GM23248 (cell line): ENCODE results near the gene MTURN. TPM values are rescaled to one million over a fixed set of nuclear protein-coding genes. Genes with fewer than 3 reads are reported as not detected.

Experiments
- DNase-seq: peaks from one replicate; pipeline ENCODE4 v3.0.0-alpha.2; 2015
- H2AFZ ChIP-seq: fragments of 200-600 bp; sonication (generic); 2 replicates; pipeline ENCODE4 v1.6.1; 2016; ENCODE audit warnings: antibody characterized with exemption
- H3F3A ChIP-seq: fragments of 200-600 bp; sonication (generic); 2 replicates; pipeline ENCODE4 v1.6.1; 2016; ENCODE audit warnings: mild to moderate bottlenecking, antibody characterized with exemption, mixed run types; ENCODE audit not compliant: insufficient read depth
- H3K27ac ChIP-seq: fragments of 200-600 bp; sonication (generic); 2 replicates; pipeline ENCODE4 v1.5.1; 2016; ENCODE audit warnings: mild to moderate bottlenecking
- H3K27me3 ChIP-seq: fragments of 200-600 bp; sonication (generic); replicated peaks from 2 replicates; pipeline ENCODE4 v1.6.1; 2016; ENCODE audit warnings: mild to moderate bottlenecking; ENCODE audit not compliant: insufficient read depth
- H3K36me3 ChIP-seq: fragments of 200-600 bp; sonication (generic); 2 replicates; pipeline ENCODE4 v1.6.1; 2016; ENCODE audit warnings: low read depth, mild to moderate bottlenecking
- H3K4me1 ChIP-seq: fragments of 200-600 bp; sonication (generic); 2 replicates; pipeline ENCODE4 v1.6.1; 2016; ENCODE audit warnings: mild to moderate bottlenecking; ENCODE audit not compliant: insufficient read depth
- H3K4me2 ChIP-seq: fragments of 200-600 bp; sonication (generic); one replicate; pipeline ENCODE4 v1.6.1; 2016; ENCODE audit warnings: mild to moderate bottlenecking; ENCODE audit not compliant: unreplicated experiment
- H3K4me3 ChIP-seq: fragments of 200-600 bp; sonication (generic); 2 replicates; pipeline ENCODE4 v1.5.1; 2016; ENCODE audit warnings: mild to moderate bottlenecking
- H3K79me2 ChIP-seq: fragments of 200-600 bp; sonication (generic); 2 replicates; pipeline ENCODE4 v1.6.1; 2016; ENCODE audit warnings: mild to moderate bottlenecking; ENCODE audit not compliant: insufficient read depth
- H3K9ac ChIP-seq: fragments of 200-600 bp; sonication (generic); 2 replicates; pipeline ENCODE4 v1.6.1; 2016; ENCODE audit warnings: mild to moderate bottlenecking
- H3K9me2 ChIP-seq: fragments of 200-600 bp; sonication (generic); 2 replicates; pipeline ENCODE4 v1.6.1; 2016; ENCODE audit warnings: mixed run types, mild to moderate bottlenecking, moderate library complexity; ENCODE audit not compliant: insufficient read depth
- H3K9me3 ChIP-seq: fragments of 200-600 bp; sonication (generic); one replicate; pipeline ENCODE4 v1.6.1; 2017; ENCODE audit warnings: low read depth
- H4K20me1 ChIP-seq: fragments of 200-600 bp; sonication (generic); 2 replicates; pipeline ENCODE4 v1.6.0; 2016; ENCODE audit not compliant: insufficient read depth
- EZH2 ChIP-seq: fragments of 200-600 bp; sonication (generic); IDR thresholded peaks from 2 replicates; pipeline ENCODE4 v1.6.1; 2018; ENCODE audit warnings: antibody characterized with exemption, mild to moderate bottlenecking; ENCODE audit not compliant: insufficient read depth, poor library complexity, severe bottlenecking
- EZH2phosphoT487 ChIP-seq: fragments of 200-600 bp; sonication (generic); IDR thresholded peaks from 2 replicates; pipeline ENCODE4 v1.6.1; 2018; ENCODE audit warnings: antibody characterized with exemption, moderate library complexity, mild to moderate bottlenecking, low read depth; ENCODE audit not compliant: insufficient read depth
- WGBS, 2 experiments: methylation state at CpG; one replicate each; pipeline ENCODE4 v1.1.6; 2015 to 2017; ENCODE audit warnings: low lambda C conversion rate in 2 of 2, low coverage in 1 of 2; ENCODE audit errors: missing lambda C conversion rate in 2 of 2; 5-methylcytosine and 5-hydroxymethylcytosine counted together
- in situ Hi-C: fragments of 300-500 bp; cut with MboI; formaldehyde crosslinking; loops from 2 replicates; pipeline ENCODE4 v1.15.0; 2020
- polyA plus RNA-seq: library from polyadenylated mRNA; unstranded; fragments of >200 nt; fragmentation: Nextera tagmentation; extraction: Ambion mirVana; gene quantifications from 2 replicates; pipeline ENCODE4 v1.2.1, GENCODE V29; 2016
- total RNA-seq: library from RNA; depleted of rRNA; stranded (reverse); fragments of >200 nt; shearing (Covaris generic); gene quantifications from 2 replicates; pipeline ENCODE4 v1.2.3, GENCODE V29; 2014

MTURN gene
- total and polyA plus RNA-seq, 2 experiments from 2014 or later: 15.9 to 22.5 TPM

DNA sequence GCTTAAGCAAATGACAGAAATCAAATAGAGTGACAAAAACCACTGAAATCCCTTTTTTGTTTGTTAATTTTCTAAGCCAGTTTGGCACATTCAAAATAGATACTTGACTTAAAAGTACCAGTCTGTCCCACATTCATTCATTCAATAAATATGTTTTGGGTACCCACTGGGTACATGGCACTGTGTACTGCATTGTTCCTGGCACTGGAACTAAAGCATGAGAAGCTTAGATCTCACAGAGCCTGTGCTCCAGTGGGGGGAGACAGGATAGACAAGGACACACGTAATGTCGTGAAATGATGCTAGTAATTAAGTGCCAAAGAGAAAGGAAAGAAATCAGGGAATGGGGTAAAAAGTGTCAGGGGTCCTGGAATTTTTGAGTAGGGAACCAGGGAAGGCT lies 13.0 kb downstream of the MTURN start:
- H3K9me3 ChIP-seq: no peaks in the 10 kb centered on the region
- H3K79me2 ChIP-seq: peaks cover 50% of the 10 kb centered on the region
- no peak overlapping the region for H3K9ac ChIP-seq
- H3F3A ChIP-seq: peaks cover 9% of the 10 kb centered on the region
- DNase-seq: no peak
- no peaks in the 10 kb centered on the region for H3K27me3 ChIP-seq
- H3K9me2 ChIP-seq: no peaks in the 10 kb centered on the region
- H3K36me3 ChIP-seq: no peaks in the 10 kb centered on the region; the same call in 1 of the 2 replicates
- 92 to 98% methylated on average over 2 of the region's 2 CpGs for WGBS, 2 experiments
- no peaks in the 10 kb centered on the region for H4K20me1 ChIP-seq
- in situ Hi-C loops: no loop called here
- H3K4me2 ChIP-seq: no peak overlapping the region
- H3K4me3 ChIP-seq: no peak overlapping the region
- no peak overlapping the region for H2AFZ ChIP-seq
- peaks cover 16% of the 10 kb centered on the region for H3K4me1 ChIP-seq
- no peak overlapping the region for H3K27ac ChIP-seq
- no peak for TF ChIP-seq EZH2
- TF ChIP-seq EZH2phosphoT487: no peak

DNA sequence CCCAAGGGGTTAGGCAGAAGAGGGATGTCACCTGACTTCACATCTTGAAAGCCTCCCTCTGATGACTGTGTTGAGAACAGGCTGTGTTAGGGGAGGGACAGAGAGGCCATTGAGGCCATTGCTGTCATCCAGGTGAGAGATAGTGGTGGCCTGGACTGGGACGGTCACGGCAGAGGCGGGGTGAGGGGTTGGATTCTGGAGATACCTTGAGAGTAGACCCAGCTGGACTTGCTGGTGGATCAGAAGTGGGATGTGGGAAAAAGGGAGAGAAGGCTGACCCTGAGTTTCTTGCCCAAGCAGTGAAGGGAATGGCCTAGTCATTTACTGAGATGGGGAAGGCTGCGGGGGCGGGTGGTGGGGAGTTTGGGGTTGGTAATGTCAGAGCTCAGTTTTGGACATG lies 13.6 kb downstream of the MTURN start:
- in situ Hi-C loops: no loop called here
- Histone ChIP-seq H3K27ac (no peak overlapping the region), H3K4me3 (no peak overlapping the region), H2AFZ (no peak overlapping the region), H3K4me2 (no peak overlapping the region), H3K9me3 (no peaks in the 10 kb centered on the region), H3K79me2 (peaks cover 50% of the 10 kb centered on the region), H3K27me3 (no peaks in the 10 kb centered on the region), H3K9me2 (no peaks in the 10 kb centered on the region), H3K4me1 (peaks cover 10% of the 10 kb centered on the region), H4K20me1 (no peaks in the 10 kb centered on the region), H3K9ac (no peak overlapping the region), H3F3A (peaks cover 5% of the 10 kb centered on the region), H3K36me3 (no peaks in the 10 kb centered on the region; the same call in 1 of the 2 replicates)
- 99 to 100% methylated on average over 5 of the region's 5 CpGs for WGBS, 2 experiments
- no peak for DNase-seq
- TF ChIP-seq EZH2 (no peak), EZH2phosphoT487 (no peak)

DNA sequence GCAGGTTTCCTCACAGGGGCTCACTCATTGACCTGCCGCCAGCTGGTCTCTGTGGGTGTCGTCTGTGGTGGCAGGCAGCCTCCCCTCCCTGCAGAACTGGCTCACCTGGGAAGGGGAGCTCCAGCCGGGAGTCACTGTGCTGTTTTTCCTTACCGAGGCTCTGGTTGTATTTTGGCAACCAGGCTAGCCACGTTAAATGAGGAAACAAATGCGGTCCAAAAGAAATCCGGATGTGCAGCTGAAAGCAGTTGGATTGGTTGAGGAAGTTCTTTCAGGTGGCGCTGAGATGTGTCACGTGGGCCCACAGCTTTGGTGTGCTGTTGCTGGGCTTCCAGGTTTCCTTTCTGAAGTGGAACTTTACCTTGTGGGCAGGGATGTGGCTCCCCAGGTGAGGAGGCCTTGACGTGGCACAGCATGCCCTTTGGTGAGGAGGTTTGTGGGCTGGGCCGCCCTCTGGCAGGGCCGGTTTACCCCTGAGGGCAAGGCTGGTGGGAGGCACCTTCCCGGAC lies 14.2 kb downstream of the MTURN start:
- no peak for DNase-seq
- 76% methylated on average over 13 of the region's 13 CpGs for WGBS, 2 experiments
- no peaks in the 10 kb centered on the region for H3K9me3 ChIP-seq
- H3K36me3 ChIP-seq: no peaks in the 10 kb centered on the region; the same call in 1 of the 2 replicates
- in situ Hi-C loops: no loop called here
- peaks cover 4% of the 10 kb centered on the region for H3K4me1 ChIP-seq
- no peak overlapping the region for H3K4me3 ChIP-seq
- TF ChIP-seq EZH2phosphoT487 (no peak), EZH2 (no peak)
- no peak overlapping the region for H3K9ac ChIP-seq
- no peaks in the 10 kb centered on the region for H3K9me2 ChIP-seq
- no peak overlapping the region for H2AFZ ChIP-seq
- no peaks in the 10 kb centered on the region for H4K20me1 ChIP-seq
- no peak overlapping the region for H3K27ac ChIP-seq
- H3K27me3 ChIP-seq: no peaks in the 10 kb centered on the region
- no peaks in the 10 kb centered on the region; the same call in 1 of the 2 replicates for H3F3A ChIP-seq
- no peak overlapping the region for H3K4me2 ChIP-seq
- peaks cover 44% of the 10 kb centered on the region for H3K79me2 ChIP-seq

DNA sequence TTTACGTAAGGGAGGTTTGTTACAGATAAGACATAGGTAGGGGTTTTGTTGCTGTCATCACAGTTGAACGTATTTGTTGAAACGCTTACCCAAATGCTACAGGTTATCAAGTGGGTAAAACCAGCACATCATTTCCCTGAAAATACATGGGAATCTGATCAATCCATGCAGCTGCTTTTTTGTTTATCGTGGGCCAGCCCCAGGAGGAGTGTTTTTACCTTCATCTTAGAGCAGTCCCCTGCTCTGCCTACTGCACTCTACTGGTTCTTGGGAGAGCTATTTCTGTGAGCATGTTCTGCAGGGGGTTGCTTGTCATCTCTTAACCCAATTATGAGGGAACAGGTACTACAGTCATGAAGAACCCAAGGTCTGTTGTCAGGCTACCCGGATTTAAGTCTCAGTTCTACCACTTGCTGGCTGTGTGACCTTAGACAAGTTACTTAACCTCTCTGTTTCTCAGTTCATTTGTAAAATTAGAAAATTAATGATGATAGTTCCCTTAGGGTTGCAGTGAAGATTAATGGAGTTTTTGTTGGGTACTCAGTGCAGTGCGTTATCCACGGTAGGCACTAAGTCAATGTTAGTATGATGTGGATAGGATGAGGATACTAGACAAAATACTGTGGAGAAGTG lies 15.0 kb downstream of the MTURN start:
- Histone ChIP-seq H3K9ac (no peak overlapping the region), H4K20me1 (no peaks in the 10 kb centered on the region), H3K27ac (no peak overlapping the region), H3F3A (no peaks in the 10 kb centered on the region), H3K4me3 (no peak overlapping the region), H3K36me3 (no peaks in the 10 kb centered on the region; the same call in 1 of the 2 replicates), H2AFZ (no peak overlapping the region), H3K4me2 (no peak overlapping the region), H3K9me2 (no peaks in the 10 kb centered on the region), H3K27me3 (no peaks in the 10 kb centered on the region), H3K9me3 (no peaks in the 10 kb centered on the region), H3K4me1 (no peaks in the 10 kb centered on the region), H3K79me2 (peaks cover 37% of the 10 kb centered on the region)
- in situ Hi-C loops: loop anchor here (25.0 kb wide), 1 partner anchor 263 kb away; no protein-coding TSS in a partner anchor
- DNase-seq: no peak
- TF ChIP-seq EZH2phosphoT487 (no peak), EZH2 (no peak)
- 99% methylated on average over 7 of the region's 7 CpGs for WGBS, 2 experiments
